ENCODE data around the gene LARP4B.

Gene LARP4B

DNA sequence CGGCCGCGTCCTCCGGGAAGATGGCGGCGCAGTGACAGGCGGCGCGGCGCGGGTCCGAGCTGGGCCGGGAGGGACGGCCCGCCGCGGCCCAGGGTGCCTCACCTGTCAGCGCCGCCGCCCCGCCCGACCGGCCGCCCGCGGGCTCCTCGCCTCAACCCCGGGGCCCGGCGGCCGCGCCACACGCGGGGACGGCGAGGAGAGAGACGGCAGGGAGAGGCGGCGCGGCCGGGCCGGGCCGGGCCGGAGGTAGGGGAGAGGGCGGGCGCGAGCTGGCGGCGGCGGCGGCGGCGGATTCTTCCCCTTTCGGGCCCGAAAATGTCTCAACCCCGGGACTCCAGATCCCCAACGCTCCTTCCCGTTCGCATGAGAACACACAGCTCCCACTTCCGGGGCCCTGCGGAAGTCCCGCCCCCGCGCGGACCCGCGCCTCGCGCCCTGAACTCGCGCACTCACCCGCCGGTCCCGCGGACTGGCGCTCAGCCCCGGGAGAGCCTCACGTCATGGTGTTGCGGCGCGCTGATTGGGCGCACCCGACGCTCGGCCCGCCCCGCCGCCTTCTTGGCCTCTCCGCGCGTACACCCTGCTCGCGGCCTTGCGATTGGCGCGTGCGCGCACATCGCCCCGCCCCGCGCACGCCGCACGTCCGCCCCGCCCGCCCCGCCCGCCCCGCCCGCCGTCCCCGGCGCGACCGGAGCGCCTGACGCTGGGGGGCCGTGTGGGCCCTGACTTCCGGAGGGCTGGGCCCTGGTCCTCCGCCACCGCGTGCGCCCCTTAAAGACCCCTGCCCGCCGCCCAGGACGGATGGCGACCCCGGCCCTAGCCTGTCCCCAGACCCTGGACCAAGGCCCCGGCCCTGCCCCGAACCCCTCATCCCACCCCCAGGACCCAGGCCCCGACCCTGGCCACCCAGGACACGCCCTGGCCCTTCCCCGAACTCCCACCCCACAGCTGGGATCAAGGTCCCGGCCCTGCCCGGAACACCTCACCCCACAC lies at the start of gene LARP4B:
TSS of gene LARP4B (minus strand) at position 380 of the 993 bp plus-strand sequence. CDS start 45,984 bp downstream, outside the sequence.
- DNase-seq (ENCODE audit: low read depth in 1 of 2, low spot score in 1 of 2), result peak; percentile 94 to 96

DNA sequence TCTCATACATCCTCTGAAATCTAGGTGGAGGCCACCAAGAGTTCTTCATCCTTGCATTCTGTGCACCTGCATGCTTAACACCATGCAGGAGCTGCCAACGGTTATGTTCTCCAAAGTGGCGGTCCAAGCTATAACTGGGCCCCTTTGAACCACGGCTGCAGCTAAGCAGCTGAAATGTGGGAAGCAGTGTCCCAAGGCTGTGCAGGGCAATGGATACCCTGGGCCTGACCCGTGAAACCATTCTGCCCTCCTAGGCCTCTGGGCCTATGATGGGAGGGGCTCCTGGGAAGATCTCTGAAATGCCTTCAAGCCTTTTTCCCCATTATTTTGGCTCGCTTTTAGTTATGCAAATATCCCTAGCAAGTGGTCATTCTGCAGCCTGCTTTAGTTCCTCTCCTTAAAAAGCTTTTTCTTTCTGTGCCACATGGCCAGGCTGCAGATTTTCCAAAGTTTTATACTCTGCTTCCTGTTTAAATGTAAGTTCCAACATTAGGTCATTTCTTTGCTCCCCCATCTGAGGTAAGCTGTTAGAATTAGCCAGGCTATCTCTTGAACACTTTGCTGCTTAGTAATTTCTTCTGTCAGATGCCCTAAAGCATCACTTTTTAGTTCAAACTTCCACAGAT lies 49.1 kb upstream of the LARP4B start:
- DNase-seq (ENCODE audit: low read depth in 1 of 2, low spot score in 1 of 2), result no peak

GRCh38 chr10:978826-979421 lies 47.4 kb upstream of the LARP4B start:
- no peak for DNase-seq (ENCODE audit: low read depth in 1 of 2, low spot score in 1 of 2)

GRCh38 chr10:976316-976715 lies 44.8 kb upstream of the LARP4B start:
- no peak for DNase-seq (ENCODE audit: low read depth in 1 of 2, low spot score in 1 of 2)

- DNase-seq (ENCODE audit: low read depth in 1 of 2, low spot score in 1 of 2), result no peak
Measured at GRCh38 chr10:974785-975074, 43.2 kb upstream of the LARP4B start.

DNA sequence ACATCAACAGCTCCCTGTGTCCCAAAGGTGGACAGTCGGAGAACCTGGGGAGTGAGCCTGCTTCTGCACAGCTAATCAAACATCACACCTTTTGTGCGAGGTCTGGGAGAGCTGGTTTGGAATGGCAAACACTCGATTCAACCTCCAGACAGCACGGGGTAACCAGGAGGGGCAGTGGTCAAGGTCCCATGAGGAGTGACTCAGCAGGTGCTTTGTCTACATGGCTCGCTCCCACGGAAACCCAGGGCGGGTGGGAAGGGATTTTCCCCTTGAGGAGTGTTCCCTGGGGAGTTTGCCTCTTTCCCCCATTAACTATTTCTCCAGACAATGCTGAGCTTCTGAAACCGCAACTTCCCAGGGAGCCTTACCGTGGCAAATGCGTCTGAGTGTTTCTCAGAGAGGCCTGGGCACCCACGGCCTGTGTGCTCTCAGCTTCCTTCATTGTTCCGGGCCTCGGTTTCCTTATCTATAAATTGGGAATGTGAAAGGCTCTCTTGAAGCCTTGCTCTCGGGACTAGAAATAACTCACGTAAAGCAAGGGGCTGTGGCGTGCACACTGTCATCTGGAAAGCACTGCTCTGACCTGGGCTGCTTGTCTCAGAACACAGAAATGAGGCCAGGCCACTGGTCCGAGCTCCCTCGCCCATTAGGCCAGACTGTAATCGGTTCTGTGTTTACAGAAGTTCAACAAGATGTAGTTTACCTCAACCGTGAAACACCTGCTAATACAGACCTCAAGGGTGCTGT lies 42.7 kb upstream of the LARP4B start:
- DNase-seq (ENCODE audit: low read depth in 1 of 2, low spot score in 1 of 2), result no peak

DNA sequence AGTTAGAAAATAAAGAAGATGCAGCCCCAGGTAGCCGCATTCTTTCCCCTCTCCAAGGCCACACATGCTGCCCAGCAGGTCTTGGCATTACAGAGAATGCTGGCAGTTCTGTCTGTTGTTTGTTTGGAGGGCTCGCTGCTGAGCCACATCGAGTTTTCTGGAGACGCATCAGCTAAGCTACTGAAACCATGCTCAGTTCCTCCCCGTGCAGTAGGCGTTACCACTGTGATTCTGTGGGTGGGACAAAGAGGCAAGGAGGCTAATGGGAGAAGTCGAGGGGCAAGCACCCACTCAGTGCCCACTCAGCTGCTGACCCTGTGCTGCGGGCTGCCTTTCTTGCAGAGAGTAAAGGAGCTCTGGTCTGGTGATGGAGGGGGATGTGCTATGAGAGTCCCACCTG lies 41.3 kb upstream of the LARP4B start:
- no peak for DNase-seq (ENCODE audit: low read depth in 1 of 2, low spot score in 1 of 2)

DNA sequence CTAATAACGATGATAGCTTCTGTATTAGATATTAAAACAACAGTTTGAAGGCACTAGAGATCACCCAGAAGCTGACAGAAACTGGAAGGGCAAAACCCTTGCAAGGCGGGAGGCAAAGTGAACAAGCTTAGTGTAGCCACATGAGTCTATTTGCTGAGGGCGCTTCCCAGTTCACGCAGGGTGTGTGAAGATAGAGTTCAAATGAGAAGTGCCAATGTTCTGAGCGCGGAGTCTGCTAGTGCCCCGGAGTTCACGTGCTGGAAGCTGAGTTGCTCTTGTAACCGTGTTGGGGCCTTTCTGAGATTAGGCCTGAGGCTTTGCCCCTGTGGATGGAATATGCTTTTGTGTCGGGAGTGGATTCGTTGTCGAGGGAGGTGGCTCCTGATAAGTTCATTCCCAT lies 40.1 kb upstream of the LARP4B start:
- DNase-seq (ENCODE audit: low read depth in 1 of 2, low spot score in 1 of 2), result no peak

DNA sequence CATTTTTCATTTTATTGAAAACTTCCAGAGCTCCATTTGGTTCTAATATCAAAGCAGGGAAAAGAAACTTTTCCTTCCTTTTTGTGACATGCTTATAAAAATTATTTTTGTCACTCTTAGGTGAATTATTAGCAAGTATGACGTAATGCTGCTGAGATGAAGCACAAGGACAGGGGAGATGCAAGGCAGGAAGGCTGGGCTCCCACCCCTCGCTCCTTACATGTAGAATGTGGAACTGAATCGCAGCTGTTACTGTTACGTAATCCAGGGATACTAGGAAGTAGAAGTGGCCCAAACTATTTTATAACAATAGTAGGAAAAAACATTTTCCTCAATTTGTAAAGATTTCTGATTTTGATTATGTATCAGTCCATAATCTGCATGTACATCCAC lies 39.6 kb upstream of the LARP4B start:
- DNase-seq (ENCODE audit: low read depth in 1 of 2, low spot score in 1 of 2), result no peak

- no peak for DNase-seq (ENCODE audit: low read depth in 1 of 2, low spot score in 1 of 2)
Measured at GRCh38 chr10:970311-971149, 39.0 kb upstream of the LARP4B start.

DNA sequence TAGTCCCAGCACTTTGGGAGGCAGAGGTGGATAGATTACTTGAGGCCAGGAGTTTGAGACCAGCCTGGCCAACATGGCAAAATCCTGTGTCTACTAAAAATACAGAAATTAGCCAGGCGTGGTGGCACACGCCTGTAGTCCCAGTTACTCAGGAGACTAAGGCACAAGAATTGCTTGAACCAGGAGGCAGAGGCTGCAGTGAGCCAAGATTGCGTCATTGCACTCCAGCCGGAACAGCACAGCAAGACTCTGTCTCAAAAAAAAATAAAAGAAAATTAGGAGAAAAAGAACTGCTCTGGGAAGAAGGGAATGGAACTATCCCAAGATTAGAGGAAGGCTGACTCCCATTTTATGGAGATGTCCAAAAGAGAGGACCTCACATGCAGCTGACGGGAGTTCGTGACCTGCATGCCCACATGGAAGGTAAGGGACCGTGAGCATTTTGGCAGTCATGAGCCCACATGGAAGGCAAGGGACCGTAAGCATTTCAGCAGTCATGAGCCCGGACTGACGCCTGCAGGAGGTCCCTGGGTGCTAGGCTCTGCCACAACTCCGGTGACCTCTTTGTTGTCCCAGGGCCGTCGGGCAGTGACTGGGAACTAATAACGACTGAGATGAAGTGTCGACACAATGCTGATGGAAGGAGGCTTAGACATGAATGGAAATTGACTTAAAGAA lies 38.1 kb upstream of the LARP4B start:
- no peak for DNase-seq (ENCODE audit: low read depth in 1 of 2, low spot score in 1 of 2)

DNA sequence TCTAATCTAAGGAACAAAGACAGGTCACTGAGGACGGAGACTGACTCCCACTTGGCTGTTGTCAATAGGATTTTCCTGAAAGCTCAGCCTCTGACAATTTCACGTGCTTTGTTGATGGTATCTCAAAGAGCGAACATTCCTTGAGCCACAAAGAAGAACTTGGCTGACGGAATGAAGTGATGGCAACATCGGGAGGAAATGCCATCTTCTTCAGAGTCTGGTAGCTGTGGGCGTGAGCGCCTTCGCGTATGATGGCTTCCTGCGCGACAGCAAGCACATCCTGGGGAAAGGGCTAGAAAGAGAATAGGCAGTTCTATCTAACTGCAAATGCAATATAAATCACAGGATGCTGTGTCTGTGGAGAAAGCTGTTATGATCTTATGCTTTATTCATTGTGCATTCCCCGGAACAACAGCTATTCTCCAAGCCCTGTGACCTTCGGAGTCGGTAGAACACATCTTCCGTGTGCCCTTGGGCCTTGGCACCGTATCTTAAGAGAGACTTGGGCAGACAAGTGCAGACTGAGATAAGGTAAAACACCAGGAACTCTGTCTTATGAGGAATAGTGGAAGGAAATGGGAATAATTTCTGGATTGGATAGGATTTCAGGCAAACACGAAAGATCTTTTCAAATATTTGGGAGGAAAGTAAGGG lies 37.2 kb upstream of the LARP4B start:
- DNase-seq (ENCODE audit: low read depth in 1 of 2, low spot score in 1 of 2), result no peak

DNA sequence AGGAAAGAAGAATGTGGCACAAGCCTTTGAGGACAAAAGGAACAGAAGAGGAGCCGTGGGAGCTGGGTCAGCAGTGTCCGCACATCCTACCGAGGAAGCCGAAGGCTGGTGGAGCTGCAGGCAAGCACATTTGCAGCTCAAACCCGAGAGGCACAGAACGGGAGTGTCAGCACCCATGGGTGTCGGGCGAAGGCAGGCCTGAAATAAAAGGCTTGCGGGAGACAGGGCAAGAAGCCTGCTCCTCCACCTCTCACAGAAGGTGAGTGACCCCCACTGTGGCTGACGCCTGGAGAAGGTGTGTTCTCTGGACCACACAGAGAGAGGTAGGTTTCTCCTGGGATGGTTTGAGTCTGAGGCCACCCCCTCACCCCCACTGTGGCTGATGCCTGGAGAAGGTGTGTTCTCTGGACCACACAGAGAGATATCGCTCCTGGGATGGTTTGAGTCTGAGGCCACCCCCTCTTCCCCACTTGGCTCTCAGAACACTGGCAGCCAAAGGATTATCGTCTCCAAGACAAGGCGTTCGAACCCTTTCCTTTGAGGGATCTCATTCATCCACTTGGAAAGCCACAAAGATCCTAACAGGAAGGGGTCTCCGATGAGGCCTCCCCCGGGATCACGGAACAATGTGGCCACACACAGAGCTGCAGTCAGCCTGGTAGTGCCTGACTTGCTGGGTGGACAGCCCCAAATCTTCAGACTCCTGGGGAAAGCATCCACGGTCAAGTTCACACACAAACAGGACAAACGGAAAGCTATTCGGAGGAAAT lies 35.1 kb upstream of the LARP4B start:
- no peak for DNase-seq (ENCODE audit: low read depth in 1 of 2, low spot score in 1 of 2)

DNA sequence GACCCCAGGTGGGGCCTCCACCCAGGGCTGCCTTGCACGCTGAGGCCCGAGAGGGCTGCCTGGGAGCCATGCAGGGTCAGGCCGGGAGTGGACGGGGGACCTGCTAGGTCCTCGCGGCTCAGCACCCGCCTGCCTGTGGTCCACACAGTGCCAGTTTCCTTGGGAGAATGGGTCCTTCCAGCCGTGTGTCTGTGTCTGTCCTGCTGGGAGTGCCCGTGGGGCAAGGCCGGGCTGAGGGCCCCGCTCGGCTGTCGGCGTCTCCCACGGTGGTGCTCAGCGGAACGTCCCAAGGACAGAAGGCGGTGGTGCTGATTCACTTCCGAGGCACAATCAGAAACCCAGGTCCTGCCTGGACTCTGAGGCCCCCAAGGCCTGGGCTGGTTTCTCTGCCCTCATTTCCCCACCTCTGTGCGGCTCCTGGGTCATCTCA lies 33.5 kb upstream of the LARP4B start:
- DNase-seq (ENCODE audit: low read depth in 1 of 2, low spot score in 1 of 2), result no peak

DNA sequence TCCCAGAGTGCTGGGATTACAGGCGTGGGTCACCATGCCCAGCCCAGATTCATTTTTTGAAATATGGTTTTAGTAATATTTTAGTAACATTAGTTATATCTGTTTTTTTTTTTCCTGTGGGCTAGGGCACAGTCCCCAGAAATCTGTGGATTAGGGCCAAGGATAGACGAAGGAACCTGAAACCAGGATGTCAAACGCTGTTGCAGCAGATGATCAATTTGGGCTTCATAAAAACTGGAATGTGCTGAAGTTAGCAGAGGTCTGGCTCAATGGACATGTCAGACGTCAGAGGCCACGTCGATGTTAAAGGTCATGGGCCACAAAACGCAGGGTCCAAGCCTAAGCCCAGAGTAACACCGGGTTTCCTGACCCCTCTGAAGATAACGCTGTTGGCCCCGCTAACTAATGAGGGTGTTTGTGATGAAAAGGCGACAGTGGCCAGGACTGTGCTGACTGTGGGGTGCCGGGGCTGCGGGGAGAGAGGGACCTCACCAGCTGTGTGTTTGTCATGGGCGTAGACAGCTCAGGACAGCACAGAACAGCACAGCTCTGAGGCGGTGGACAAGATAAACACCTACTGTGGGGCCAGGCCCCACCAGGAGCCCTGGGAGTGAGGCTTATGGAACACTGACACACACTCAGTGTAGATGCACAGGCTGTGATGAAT lies 32.9 kb upstream of the LARP4B start:
- DNase-seq (ENCODE audit: low read depth in 1 of 2, low spot score in 1 of 2), result no peak

- no peak for DNase-seq (ENCODE audit: low read depth in 1 of 2, low spot score in 1 of 2)
Measured at GRCh38 chr10:963655-964054, 32.1 kb upstream of the LARP4B start.

DNA sequence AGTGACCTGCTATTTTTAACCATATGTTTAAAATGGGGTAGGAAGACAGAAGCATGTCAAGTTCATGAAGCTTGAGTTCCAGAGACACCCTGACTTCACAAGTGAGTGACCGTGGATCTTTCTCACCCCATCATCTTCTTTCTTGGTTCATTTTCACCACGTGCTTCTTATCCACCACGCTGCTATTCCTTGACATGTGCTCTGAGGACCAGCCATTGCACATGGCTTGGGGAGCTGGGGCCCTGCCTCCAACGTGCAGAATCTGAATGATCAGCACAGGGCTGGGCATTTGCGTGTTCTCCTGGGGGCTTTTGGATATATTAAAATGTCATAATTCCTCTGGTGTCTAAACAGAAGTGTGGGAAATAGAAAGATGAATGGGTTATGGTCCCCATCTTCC lies 31.7 kb upstream of the LARP4B start:
- DNase-seq (ENCODE audit: low read depth in 1 of 2, low spot score in 1 of 2), result no peak

GRCh38 chr10:962342-962741 lies 30.8 kb upstream of the LARP4B start:
- DNase-seq (ENCODE audit: low read depth in 1 of 2, low spot score in 1 of 2), result no peak

All from stimulated activated CD4-positive, alpha-beta T cell treated with anti-CD3 and anti-CD28 coated beads, Interleukin-15, amount 100 ng/mL, for 1 hour (primary cell).